HUES64 (cell line): ENCODE data around the gene FXYD4.
"Not testable (repeated sequence)": the region's sequence is repeated elsewhere in the genome, so short reads cannot be mapped to it uniquely, and the experiment has no call there.

Experiments used
- H3K27ac ChIP-seq: 2 replicates; pipeline ENCODE4 v1.7.0; 2013; ENCODE audit warnings: low read depth, low read length, inconsistent platforms
- H3K27me3 ChIP-seq: 2 replicates; pipeline ENCODE4 v1.6.1; 2013; ENCODE audit warnings: mild to moderate bottlenecking, low read length; ENCODE audit not compliant: insufficient read depth
- H3K36me3 ChIP-seq: 2 replicates; pipeline ENCODE4 v1.6.1; 2013; ENCODE audit warnings: mild to moderate bottlenecking, low read length; ENCODE audit not compliant: insufficient read depth
- H3K4me1 ChIP-seq: 2 replicates; pipeline ENCODE4 v1.6.1; 2013; ENCODE audit warnings: mild to moderate bottlenecking, low read length, moderate library complexity; ENCODE audit not compliant: insufficient read depth
- H3K4me3 ChIP-seq: 2 replicates; pipeline ENCODE4 v1.5.1; 2013; ENCODE audit warnings: mild to moderate bottlenecking, low read length, moderate library complexity
- H3K9ac ChIP-seq: 2 replicates; pipeline ENCODE4 v1.6.1; 2013; ENCODE audit warnings: mild to moderate bottlenecking, low read depth, low read length
- H3K9me3 ChIP-seq: 2 replicates; pipeline ENCODE4 v1.6.1; 2013; ENCODE audit warnings: low read depth, low read length; ENCODE audit not compliant: insufficient read depth
- WGBS: fragments of 150-250, 120-280 bp; methylation state at CpG from one replicate; pipeline ENCODE4 v1.1.7; 2013; ENCODE audit warnings: missing lambda C conversion rate; 5-methylcytosine and 5-hydroxymethylcytosine counted together

FXYD4 gene

DNA sequence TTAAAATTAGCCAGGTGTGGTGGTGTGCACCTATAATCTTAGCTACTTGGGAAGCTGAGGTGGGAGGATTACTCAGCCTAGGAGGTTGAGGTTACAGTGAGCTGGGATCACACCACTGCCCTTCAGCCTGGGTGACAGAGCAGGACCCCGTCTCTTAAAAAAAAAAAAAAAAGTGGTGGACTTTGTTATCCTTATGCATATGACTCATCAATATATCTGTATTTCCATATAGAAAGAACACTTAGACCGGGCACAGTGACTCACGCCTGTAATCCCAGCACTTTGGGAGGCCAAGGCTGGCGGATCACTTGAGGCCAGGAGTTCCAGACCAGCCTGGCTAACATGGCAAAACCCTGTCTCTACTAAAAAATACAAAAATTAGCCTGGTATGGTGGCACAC, 50.5 kb downstream of the FXYD4 start:
- not testable (repeated sequence) for H3K36me3 ChIP-seq, H3K9ac ChIP-seq, H3K4me3 ChIP-seq, H3K4me1 ChIP-seq, H3K27ac ChIP-seq, H3K9me3 ChIP-seq
- peaks cover 13% of the 10 kb centered on the region for H3K27me3 ChIP-seq
- 91% methylated on average over 3 of the region's 4 CpGs for WGBS

DNA sequence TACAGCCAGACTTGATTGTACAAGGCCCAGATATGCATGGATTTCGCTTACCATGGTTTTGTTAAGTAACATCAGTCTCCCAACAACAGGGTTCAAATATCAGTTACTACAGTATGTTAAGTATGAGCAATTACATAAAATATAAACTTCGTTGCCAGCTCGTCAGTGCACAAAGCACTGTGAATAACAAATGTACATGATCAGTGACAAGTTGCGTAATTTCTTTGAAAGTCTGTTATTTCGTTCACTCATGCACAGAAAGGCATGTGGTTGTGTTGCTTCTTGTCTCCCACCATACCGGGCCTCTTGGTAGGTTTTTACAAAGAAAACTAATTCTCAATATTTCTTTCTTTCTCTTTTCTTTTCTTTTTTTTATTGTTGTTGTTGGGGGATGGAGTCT, 53.0 kb downstream of the FXYD4 start:
- no peaks in the 10 kb centered on the region for H3K9me3 ChIP-seq
- H3K4me1 ChIP-seq: no peaks in the 10 kb centered on the region
- H3K9ac ChIP-seq: no peak overlapping the region
- no peaks in the 10 kb centered on the region for H3K36me3 ChIP-seq
- no peak overlapping the region for H3K27ac ChIP-seq
- no peak overlapping the region for H3K4me3 ChIP-seq
- WGBS: 94% methylated on average over 4 of the region's 6 CpGs
- H3K27me3 ChIP-seq: peaks cover 13% of the 10 kb centered on the region
